IMR-90 (cell line): ENCODE data around the gene AADACL4. TPM values are rescaled to one million over a fixed set of nuclear protein-coding genes. Genes with fewer than 3 reads are reported as not detected.

Source experiments
- ATAC-seq: fragments of 200-7000 bp; cut with Tn5 transposase; 2 replicates; pipeline ENCODE4 v1.9.1; 2020; ENCODE audit warnings: low read depth, mild to moderate bottlenecking, moderate library complexity
- BruUV-seq: library from RNA; stranded (reverse); fragments of 400-500 nt; replicated peaks from 2 replicates; lab custom pipeline; 2021; lab: Mats Ljungman, UMichigan
- CTCF ChIA-PET: fragments of 300-600 bp; formaldehyde crosslinking; extraction: SDS; loops from one replicate; lab custom pipeline; 2021; ENCODE audit warnings: antibody characterized with exemption; lab: Yijun Ruan, JAX
- POLR2A ChIA-PET: fragments of 300-600 bp; sonication (Branson Sonifier 250); formaldehyde crosslinking; loops from one replicate; lab custom pipeline; 2022; ENCODE audit warnings: antibody characterized with exemption; ENCODE audit not compliant: unreplicated experiment; lab: Charles Lee
- DNase-seq: peaks from one replicate; pipeline ENCODE4 v3.0.0; 2013
- H2AFZ ChIP-seq: replicated peaks from 2 replicates; pipeline ENCODE3; 2013; ENCODE audit warnings: low read length, mild to moderate bottlenecking; ENCODE audit not compliant: poor library complexity
- H2AK5ac ChIP-seq: 2 replicates; pipeline ENCODE4 v1.6.1; 2013; ENCODE audit warnings: low read depth, low read length, inconsistent platforms
- H2AK9ac ChIP-seq: replicated peaks from 2 replicates; pipeline ENCODE3; 2013; ENCODE audit warnings: mild to moderate bottlenecking, low read depth, low read length, moderate library complexity; ENCODE audit not compliant: poor library complexity
- H2BK120ac ChIP-seq: 2 replicates; pipeline ENCODE4 v1.6.1; 2013; ENCODE audit warnings: low read depth, low read length, inconsistent platforms
- H2BK15ac ChIP-seq: 3 replicates; pipeline ENCODE4 v1.6.1; 2013; ENCODE audit warnings: low read depth, low read length, inconsistent platforms
- H2BK20ac ChIP-seq: 2 replicates; pipeline ENCODE4 v1.6.1; 2013; ENCODE audit warnings: low read depth, mild to moderate bottlenecking, inconsistent platforms, low read length, moderate library complexity
- H2BK5ac ChIP-seq: 2 replicates; pipeline ENCODE4 v1.6.1; 2013; ENCODE audit warnings: mild to moderate bottlenecking, low read depth, low read length, inconsistent platforms; ENCODE audit not compliant: poor library complexity, severe bottlenecking
- H3K14ac ChIP-seq: replicated peaks from 2 replicates; pipeline ENCODE4 v1.6.1; 2013; ENCODE audit warnings: low read depth, low read length, inconsistent platforms
- H3K18ac ChIP-seq: 2 replicates; pipeline ENCODE4 v1.6.1; 2013; ENCODE audit warnings: low read depth, low read length, control low read depth
- H3K23ac ChIP-seq: 2 replicates; pipeline ENCODE4 v1.6.1; 2013; ENCODE audit warnings: low read depth, low read length, inconsistent platforms
- H3K27ac ChIP-seq: 2 replicates; pipeline ENCODE4 v1.5.1; 2013; ENCODE audit warnings: mild to moderate bottlenecking, control low read depth, low read length; ENCODE audit not compliant: insufficient read depth
- H3K27me3 ChIP-seq: 2 replicates; pipeline ENCODE4 v1.6.1; 2013; ENCODE audit warnings: low read length; ENCODE audit not compliant: control insufficient read depth, insufficient read depth
- H3K36me3 ChIP-seq: 2 replicates; pipeline ENCODE4 v1.6.1; 2013; ENCODE audit warnings: low read length, mixed read lengths; ENCODE audit not compliant: control insufficient read depth, insufficient read depth
- H3K4ac ChIP-seq: 2 replicates; pipeline ENCODE4 v1.6.1; 2013; ENCODE audit warnings: low read depth, low read length, inconsistent platforms
- H3K4me1 ChIP-seq: 2 replicates; pipeline ENCODE4 v1.6.1; 2013; ENCODE audit warnings: low read length, mixed read lengths; ENCODE audit not compliant: control insufficient read depth, insufficient read depth
- H3K4me2 ChIP-seq: 2 replicates; pipeline ENCODE4 v1.6.1; 2013; ENCODE audit warnings: low read depth, mild to moderate bottlenecking, control low read depth, low read length, moderate library complexity
- H3K4me3 ChIP-seq: 2 replicates; pipeline ENCODE4 v1.5.1; 2013; ENCODE audit warnings: low read depth, mild to moderate bottlenecking, control low read depth, low read length, moderate library complexity; ENCODE audit not compliant: insufficient read depth
- H3K56ac ChIP-seq: 2 replicates; pipeline ENCODE4 v1.6.1; 2013; ENCODE audit warnings: low read length, inconsistent platforms; ENCODE audit not compliant: insufficient read depth; ENCODE audit errors: extremely low read depth
- H3K79me1 ChIP-seq, 2 experiments: 2 replicates each; pipeline ENCODE4 v1.6.1; 2013; ENCODE audit warnings: low read length in 2 of 2, inconsistent platforms in 1 of 2, low read depth in 1 of 2
- H3K9ac ChIP-seq: 2 replicates; pipeline ENCODE4 v1.6.1; 2013; ENCODE audit warnings: low read depth, low read length, control low read depth
- H3K9me1 ChIP-seq: 2 replicates; pipeline ENCODE4 v1.6.1; 2013; ENCODE audit warnings: low read length, inconsistent platforms; ENCODE audit not compliant: insufficient read depth
- H3K9me3 ChIP-seq: 2 replicates; pipeline ENCODE4 v1.6.1; 2013; ENCODE audit warnings: low read length; ENCODE audit not compliant: control insufficient read depth, insufficient read depth
- H4K20me1 ChIP-seq: 2 replicates; pipeline ENCODE4 v1.6.1; 2013; ENCODE audit warnings: low read length, inconsistent platforms; ENCODE audit not compliant: insufficient read depth
- H4K5ac ChIP-seq: 2 replicates; pipeline ENCODE4 v1.6.1; 2013; ENCODE audit warnings: mild to moderate bottlenecking, low read depth, low read length, control low read depth
- H4K8ac ChIP-seq, 2 experiments: 2 replicates each; pipeline ENCODE4 v1.6.1; 2013; ENCODE audit warnings: low read depth in 2 of 2, low read length in 2 of 2, control low read depth in 1 of 2, inconsistent platforms in 1 of 2
- H4K91ac ChIP-seq: 2 replicates; pipeline ENCODE4 v1.6.1; 2013; ENCODE audit warnings: low read depth, low read length, inconsistent platforms; ENCODE audit not compliant: insufficient read depth
- BHLHE40 ChIP-seq: fragments of 150-350 bp; IDR thresholded peaks from 2 replicates; pipeline ENCODE4 v1.6.1; 2016; ENCODE audit warnings: mild to moderate bottlenecking, low read depth, low read length
- CEBPB ChIP-seq: IDR thresholded peaks from 2 replicates; pipeline ENCODE4 v1.6.1; 2012; ENCODE audit warnings: low read depth, low read length, improper control_type of control experiment
- CHD1 ChIP-seq: IDR thresholded peaks from 2 replicates; pipeline ENCODE4 v1.6.1; 2012; ENCODE audit warnings: low read depth, low read length, improper control_type of control experiment
- CTCF ChIP-seq: conservative IDR thresholded peaks from 2 replicates; pipeline ENCODE4 v1.5.1; 2012; ENCODE audit warnings: mild to moderate bottlenecking, low read depth, low read length, improper control_type of control experiment
- FOS ChIP-seq: fragments of 150-350 bp; IDR thresholded peaks from 2 replicates; pipeline ENCODE4 v1.6.1; 2016; ENCODE audit warnings: low read depth, low read length
- MAFK ChIP-seq: IDR thresholded peaks from 2 replicates; pipeline ENCODE4 v1.6.1; 2012; ENCODE audit warnings: low read depth, low read length, improper control_type of control experiment
- MAZ ChIP-seq: IDR thresholded peaks from 2 replicates; pipeline ENCODE4 v1.6.1; 2012; ENCODE audit warnings: low read depth, mild to moderate bottlenecking, low read length, improper control_type of control experiment, moderate library complexity, borderline replicate concordance
- MXI1 ChIP-seq: IDR thresholded peaks from 2 replicates; pipeline ENCODE4 v1.6.1; 2012; ENCODE audit warnings: low read depth, mild to moderate bottlenecking, low read length, moderate library complexity, borderline replicate concordance
- NFE2L2 ChIP-seq: fragments of 150-350 bp; IDR thresholded peaks from 2 replicates; pipeline ENCODE4 v1.6.1; 2016; ENCODE audit warnings: low read depth, mild to moderate bottlenecking, low read length
- POLR2A ChIP-seq: IDR thresholded peaks from 2 replicates; pipeline ENCODE4 v1.6.1; 2012; ENCODE audit warnings: mild to moderate bottlenecking, low read depth, low read length
- RAD21 ChIP-seq: IDR thresholded peaks from 2 replicates; pipeline ENCODE4 v1.6.1; 2012; ENCODE audit warnings: low read length, improper control_type of control experiment
- RCOR1 ChIP-seq: IDR thresholded peaks from 2 replicates; pipeline ENCODE4 v1.6.1; 2012; ENCODE audit warnings: mild to moderate bottlenecking, low read length, improper control_type of control experiment; ENCODE audit not compliant: insufficient replicate concordance
- RFX5 ChIP-seq: IDR thresholded peaks from 2 replicates; pipeline ENCODE4 v1.8.0; 2012; ENCODE audit warnings: low read depth, mild to moderate bottlenecking, low read length, moderate library complexity
- SMC3 ChIP-seq: fragments of 150-350 bp; IDR thresholded peaks from 2 replicates; pipeline ENCODE4 v1.6.1; 2016; ENCODE audit warnings: low read depth, mild to moderate bottlenecking, antibody characterized with exemption, low read length, moderate library complexity
- WGBS, 2 experiments: methylation state at CpG; one replicate each; pipeline versions ENCODE4 v1.1.5 to v1.1.7; 2013; ENCODE audit warnings: missing lambda C conversion rate in 2 of 2; ENCODE audit not compliant: insufficient read length in 1 of 2; ENCODE audit errors: extremely low coverage in 2 of 2; 5-methylcytosine and 5-hydroxymethylcytosine counted together
- dilution Hi-C: fragments of 300-500 bp; cut with HindIII; formaldehyde crosslinking; loops from one replicate; pipeline ENCODE4 v1.14.3; 2018; ENCODE audit warnings: low sequenced_read_pairs; ENCODE audit not compliant: unreplicated experiment
- in situ Hi-C: fragments of 300-500 bp; cut with MboI; formaldehyde crosslinking; loops from 3 replicates; pipeline ENCODE4 v1.14.3; 2019; ENCODE audit warnings: low sequenced_read_pairs, inconsistent platforms, mixed read lengths
- intact Hi-C: fragments of 100-400 bp; cut with micrococcal nuclease; formaldehyde crosslinking; loops from 2 replicates; pipeline ENCODE4 v1.10.0; 2022
- polyA plus RNA-seq, 3 experiments: library from polyadenylated mRNA; depleted of rRNA; stranded (reverse); fragments of >200 nt; gene quantifications; 2 replicates each; pipeline ENCODE4 v1.2.3, GENCODE V29; 2012; ENCODE audit warnings: low replicate concordance in 1 of 3
- total RNA-seq: library from RNA; depleted of rRNA; stranded (reverse); fragments of >200 nt; gene quantifications from 2 replicates; pipeline ENCODE4 v1.2.3, GENCODE V29; 2012

The AADACL4 gene
- total and polyA plus RNA-seq, 2 of the 4 experiments (the other 2 are of a cell fraction) = not detected

- Histone ChIP-seq H2BK15ac (no peak overlapping the region), H4K20me1 (no peaks in the 10 kb centered on the region), H3K36me3 (no peaks in the 10 kb centered on the region), H3K9ac (no peak overlapping the region), H3K27ac (no peak overlapping the region), H3K14ac (no peak overlapping the region), H3K4me3 (no peak overlapping the region), H2BK20ac (no peak overlapping the region), H3K9me1 (no peaks in the 10 kb centered on the region), H4K91ac (no peak overlapping the region), H3K18ac (no peak overlapping the region), H3K27me3 (no peaks in the 10 kb centered on the region), H3K4ac (no peak overlapping the region), H3K79me1 (no peaks in the 10 kb centered on the region), H2AK5ac (no peak overlapping the region), H2BK5ac (no peak overlapping the region), H4K5ac (no peak overlapping the region), H3K4me2 (no peak overlapping the region), H2AK9ac (no peak overlapping the region), H2AFZ (no peak overlapping the region), H3K23ac (no peak overlapping the region), H3K9me3 (no peaks in the 10 kb centered on the region), H3K56ac (no peak overlapping the region), H3K4me1 (no peaks in the 10 kb centered on the region), H2BK120ac (no peak overlapping the region), H4K8ac (no peak overlapping the region)
- ChIA-PET CTCF (no interaction called here), POLR2A (no interaction called here)
- no peak for TF ChIP-seq SMC3
- TF ChIP-seq CTCF = no peak
- no peak for TF ChIP-seq MAZ
- no peak for TF ChIP-seq MAFK
- TF ChIP-seq RAD21 = no peak
- no peak for TF ChIP-seq CHD1
- no peak for TF ChIP-seq FOS
- no peak for TF ChIP-seq POLR2A
- TF ChIP-seq NFE2L2 = no peak
- no peak for TF ChIP-seq RCOR1
- no peak for TF ChIP-seq MXI1
- no peak for TF ChIP-seq RFX5
- no peak for TF ChIP-seq CEBPB
- no peak for TF ChIP-seq BHLHE40
- no TSS peak for BruUV-seq
- DNase-seq = no peak
- in situ Hi-C loops (no loop called here), dilution Hi-C loops (no loop called here), intact Hi-C loops (no loop called here)
- no CpG with 5 or more reads among the region's 3 CpGs for WGBS, 2 experiments
- no peak for ATAC-seq
Measured at GRCh38 chr1:12697397-12697796, 53.5 kb downstream of the AADACL4 start.
